ENCODE measurements around the gene CHST14.

- TF ChIP-seq, protein P1, sequence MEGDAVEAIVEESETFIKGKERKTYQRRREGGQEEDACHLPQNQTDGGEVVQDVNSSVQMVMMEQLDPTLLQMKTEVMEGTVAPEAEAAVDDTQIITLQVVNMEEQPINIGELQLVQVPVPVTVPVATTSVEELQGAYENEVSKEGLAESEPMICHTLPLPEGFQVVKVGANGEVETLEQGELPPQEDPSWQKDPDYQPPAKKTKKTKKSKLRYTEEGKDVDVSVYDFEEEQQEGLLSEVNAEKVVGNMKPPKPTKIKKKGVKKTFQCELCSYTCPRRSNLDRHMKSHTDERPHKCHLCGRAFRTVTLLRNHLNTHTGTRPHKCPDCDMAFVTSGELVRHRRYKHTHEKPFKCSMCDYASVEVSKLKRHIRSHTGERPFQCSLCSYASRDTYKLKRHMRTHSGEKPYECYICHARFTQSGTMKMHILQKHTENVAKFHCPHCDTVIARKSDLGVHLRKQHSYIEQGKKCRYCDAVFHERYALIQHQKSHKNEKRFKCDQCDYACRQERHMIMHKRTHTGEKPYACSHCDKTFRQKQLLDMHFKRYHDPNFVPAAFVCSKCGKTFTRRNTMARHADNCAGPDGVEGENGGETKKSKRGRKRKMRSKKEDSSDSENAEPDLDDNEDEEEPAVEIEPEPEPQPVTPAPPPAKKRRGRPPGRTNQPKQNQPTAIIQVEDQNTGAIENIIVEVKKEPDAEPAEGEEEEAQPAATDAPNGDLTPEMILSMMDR (IDR thresholded peaks at IDR 0.05) = no peak
- no peak for TF ChIP-seq POLR2A (IDR thresholded peaks at IDR 0.05)
Observed at GRCh38 chr15:40459391-40460015, 11.3 kb upstream of the CHST14 start.

All from right lobe of liver (tissue), 4 donors.